Gastroesophageal sphincter (tissue), 3 donors: ENCODE measurements around the gene IKZF1.

ENCODE experiments used
- POLR2A ChIP-seq, 2 donors: fragments of 450-650 bp; IDR thresholded peaks; one replicate each; pipeline ENCODE4 v1.6.1; 2017; ENCODE audit warnings: antibody characterized with exemption in 2 of 2, mild to moderate bottlenecking in 2 of 2, moderate library complexity in 1 of 2
- POLR2AphosphoS5 ChIP-seq: sonication (generic); formaldehyde crosslinking; IDR thresholded peaks from one replicate; pipeline ENCODE4 v1.6.1; 2017; ENCODE audit warnings: antibody characterized with exemption
- TF ChIP-seq, protein P1 (sequence below), 4 experiments: fragments of 200-600 bp in 2 of 4; fragments of 450-650 bp in 2 of 4; sonication (generic) in 1 of 4; IDR thresholded peaks; one replicate each; pipeline ENCODE4 v1.5.1; 2017 to 2019; ENCODE audit warnings: antibody characterized with exemption in 4 of 4, mild to moderate bottlenecking in 2 of 4, moderate library complexity in 2 of 4

DNA sequence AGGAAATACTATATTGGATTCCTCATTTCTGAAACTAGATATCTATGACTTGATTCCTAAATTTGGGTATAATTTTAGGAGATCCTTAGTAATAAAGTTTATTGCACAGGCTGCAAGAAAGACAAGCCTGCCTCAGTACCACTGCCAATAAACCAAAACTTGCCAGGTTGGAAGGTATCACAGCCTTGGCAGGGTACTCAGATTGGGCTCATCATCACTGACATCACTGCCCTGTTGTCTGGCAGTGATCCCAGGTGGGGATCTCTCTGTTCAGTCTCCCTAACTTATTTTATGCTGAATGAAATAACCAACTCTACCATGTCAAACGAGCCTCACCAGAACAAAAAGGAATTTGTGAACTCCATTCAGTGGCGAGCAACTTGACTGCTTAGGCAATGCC lies 126.8 kb downstream of the IKZF1 start:
- TF ChIP-seq, protein P1, sequence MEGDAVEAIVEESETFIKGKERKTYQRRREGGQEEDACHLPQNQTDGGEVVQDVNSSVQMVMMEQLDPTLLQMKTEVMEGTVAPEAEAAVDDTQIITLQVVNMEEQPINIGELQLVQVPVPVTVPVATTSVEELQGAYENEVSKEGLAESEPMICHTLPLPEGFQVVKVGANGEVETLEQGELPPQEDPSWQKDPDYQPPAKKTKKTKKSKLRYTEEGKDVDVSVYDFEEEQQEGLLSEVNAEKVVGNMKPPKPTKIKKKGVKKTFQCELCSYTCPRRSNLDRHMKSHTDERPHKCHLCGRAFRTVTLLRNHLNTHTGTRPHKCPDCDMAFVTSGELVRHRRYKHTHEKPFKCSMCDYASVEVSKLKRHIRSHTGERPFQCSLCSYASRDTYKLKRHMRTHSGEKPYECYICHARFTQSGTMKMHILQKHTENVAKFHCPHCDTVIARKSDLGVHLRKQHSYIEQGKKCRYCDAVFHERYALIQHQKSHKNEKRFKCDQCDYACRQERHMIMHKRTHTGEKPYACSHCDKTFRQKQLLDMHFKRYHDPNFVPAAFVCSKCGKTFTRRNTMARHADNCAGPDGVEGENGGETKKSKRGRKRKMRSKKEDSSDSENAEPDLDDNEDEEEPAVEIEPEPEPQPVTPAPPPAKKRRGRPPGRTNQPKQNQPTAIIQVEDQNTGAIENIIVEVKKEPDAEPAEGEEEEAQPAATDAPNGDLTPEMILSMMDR (IDR thresholded peaks at IDR 0.05) = no peak
- TF ChIP-seq POLR2A (IDR thresholded peaks at IDR 0.05) = no peak
- no peak for TF ChIP-seq POLR2AphosphoS5
